K562 (cell line): ENCODE data around the gene HFE. TPM values are rescaled to one million over a fixed set of nuclear protein-coding genes. Genes with fewer than 3 reads are reported as not detected.
"Not testable (repeated sequence)": the region's sequence is repeated elsewhere in the genome, so short reads cannot be mapped to it uniquely, and the experiment has no call there.

Experiments
- ATAC-seq: fragments of 200-7000 bp; cut with Tn5 transposase; 3 replicates; pipeline ENCODE4 v1.9.1; 2020; ENCODE audit warnings: moderate library complexity
- BruUV-seq: library from RNA; stranded (reverse); fragments of 400-500 nt; replicated peaks from 2 replicates; lab custom pipeline; 2021; lab: Mats Ljungman, UMichigan
- CTCF ChIA-PET: fragments of 300-600 bp; formaldehyde crosslinking; extraction: SDS; loops from one replicate; lab custom pipeline; 2021; ENCODE audit warnings: low intra/inter-chr PET ratio; lab: Yijun Ruan, JAX
- POLR2A ChIA-PET: fragments of 300-600, 350-650 bp; sonication (Branson Sonifier 250); formaldehyde crosslinking; extraction: SDS; loops from one replicate; lab custom pipeline; 2021; ENCODE audit warnings: antibody characterized with exemption, inconsistent platforms; lab: Yijun Ruan, JAX
- DNase-seq, 4 experiments: peaks; one replicate each; pipeline versions ENCODE4 v3.0.0 to v3.0.0-alpha.2; 2011 to 2018; ENCODE audit warnings: low spot score in 3 of 4, mixed read lengths in 3 of 4; ENCODE audit errors: extremely low read depth in 1 of 4
- FAIRE-seq: peaks from 2 replicates; lab custom pipeline; 2011; peaks lifted over from hg19 to GRCh38; lab: Jason Lieb, UNC
- H2AFZ ChIP-seq: 2 replicates; pipeline ENCODE4 v1.6.0; 2011; ENCODE audit warnings: low read depth, low read length, control low read depth, inconsistent platforms
- H3K27ac ChIP-seq: fragments of 200-600 bp; 3 replicates; pipeline ENCODE4 v1.8.0; 2011; ENCODE audit warnings: low read depth, mild to moderate bottlenecking, control low read depth, inconsistent platforms, low read length, moderate library complexity, mixed read lengths; ENCODE audit errors: extremely low read depth
- H3K27me3 ChIP-seq, 2 experiments: fragments of 300-600 bp in 1 of 2; 2 replicates in 1 of 2; 3 replicates in 1 of 2; pipeline versions ENCODE4 v1.6.0 to v1.8.0; 2011; ENCODE audit warnings: inconsistent platforms in 2 of 2, low read length in 2 of 2, mild to moderate bottlenecking in 1 of 2, mixed read lengths in 1 of 2, moderate library complexity in 1 of 2; ENCODE audit not compliant: control insufficient read depth in 2 of 2, insufficient read depth in 2 of 2
- H3K36me3 ChIP-seq: fragments of 300-600 bp; 3 replicates; pipeline ENCODE4 v1.8.0; 2011; ENCODE audit warnings: mild to moderate bottlenecking, low read length, inconsistent platforms; ENCODE audit not compliant: control insufficient read depth, insufficient read depth
- H3K4me1 ChIP-seq, 2 experiments: fragments of 200-600 bp in 1 of 2; replicated peaks in 1 of 2; 2 replicates in 1 of 2; 3 replicates in 1 of 2; pipeline versions ENCODE4 v1.5.1 to v1.8.0; 2011; ENCODE audit warnings: inconsistent platforms in 2 of 2, low read length in 2 of 2, mild to moderate bottlenecking in 1 of 2, mixed read lengths in 1 of 2, moderate library complexity in 1 of 2; ENCODE audit not compliant: control insufficient read depth in 2 of 2, insufficient read depth in 2 of 2
- H3K4me2 ChIP-seq: 2 replicates; pipeline ENCODE4 v1.6.1; 2011; ENCODE audit warnings: low read length, control low read depth, inconsistent platforms, mixed read lengths; ENCODE audit not compliant: insufficient read depth
- H3K4me3 ChIP-seq: fragments of 200-600 bp; sonication (generic), shearing (Covaris generic); 2 replicates; pipeline ENCODE4 v1.5.1; 2016; ENCODE audit warnings: control low read depth, inconsistent platforms
- H3K79me2 ChIP-seq: fragments of 200-600 bp; 3 replicates; pipeline ENCODE4 v1.8.0; 2011; ENCODE audit warnings: low read length, inconsistent platforms; ENCODE audit not compliant: control insufficient read depth, insufficient read depth
- H3K9ac ChIP-seq, 2 experiments: 2 replicates each; pipeline versions ENCODE4 v1.6.0 to v1.6.1; 2011; ENCODE audit warnings: low read depth in 2 of 2, low read length in 2 of 2, control low read depth in 1 of 2, inconsistent platforms in 1 of 2, mild to moderate bottlenecking in 1 of 2, mixed read lengths in 1 of 2; ENCODE audit not compliant: insufficient read depth in 1 of 2
- H3K9me1 ChIP-seq: one replicate; pipeline ENCODE4 v1.6.0; 2011; ENCODE audit warnings: inconsistent platforms, mild to moderate bottlenecking, low read length, moderate library complexity; ENCODE audit not compliant: control insufficient read depth, insufficient read depth
- H3K9me3 ChIP-seq: replicated peaks from 2 replicates; pipeline ENCODE4 v1.5.1; 2011; ENCODE audit warnings: low read depth, low read length, inconsistent platforms; ENCODE audit not compliant: control insufficient read depth, insufficient read depth
- H4K20me1 ChIP-seq: replicated peaks from 2 replicates; pipeline ENCODE4 v1.6.1; 2011; ENCODE audit warnings: low read length, inconsistent platforms, mixed read lengths; ENCODE audit not compliant: control insufficient read depth, insufficient read depth
- CBX3 ChIP-seq, 2 experiments: IDR thresholded peaks; 1 replicate in 1 of 2; 2 replicates in 1 of 2; pipeline ENCODE4 v1.6.1; 2012; ENCODE audit warnings: inconsistent platforms in 2 of 2, low read length in 2 of 2, borderline replicate concordance in 1 of 2, control low read depth in 1 of 2
- NFIC ChIP-seq: fragments of 450-650 bp; IDR thresholded peaks from 2 replicates; pipeline ENCODE4 v1.6.1; 2017; ENCODE audit warnings: mild to moderate bottlenecking, inconsistent platforms
- TRIM28 ChIP-seq: fragments of 450-650 bp; IDR thresholded peaks from 2 replicates; pipeline ENCODE4 v1.6.1; 2017
- WGBS: fragments of 100-300 bp; shearing (Covaris generic); methylation state at CpG from one replicate; pipeline ENCODE4 v1.1.6; 2016; ENCODE audit warnings: low coverage, mixed read lengths; ENCODE audit not compliant: insufficient coverage; ENCODE audit errors: missing lambda C conversion rate; 5-methylcytosine and 5-hydroxymethylcytosine counted together
- in situ Hi-C: fragments of 300-500 bp; cut with MboI; formaldehyde crosslinking; loops from 4 replicates; pipeline ENCODE4 v1.15.0; 2018; ENCODE audit warnings: inconsistent platforms, mixed read lengths
- intact Hi-C: fragments of 100-400 bp; cut with micrococcal nuclease; formaldehyde crosslinking; loops from 2 replicates; pipeline ENCODE4 v1.14.2; 2022
- polyA plus RNA-seq, 8 experiments: library from polyadenylated mRNA; depleted of rRNA in 4 of 8; stranded (reverse) in 5 of 8; unstranded in 3 of 8; fragments of >200 nt; fragmentation: Nextera tagmentation in 2 of 8; fragmentation: Illumina TruSeq in 1 of 8; extraction: Ambion mirVana in 2 of 8; extraction: Trizol in 1 of 8; gene quantifications; 2 replicates each; pipeline versions ENCODE4 v1.2.1 to v1.2.3, GENCODE V29; 2011 to 2014; ENCODE audit warnings: inconsistent platforms in 1 of 8, missing spikeins in 1 of 8
- total RNA-seq, 7 experiments: library from RNA; depleted of rRNA in 6 of 7; stranded (reverse); fragments of >200 nt in 6 of 7; fragmentation: Illumina TruSeq in 2 of 7; extraction: Trizol in 2 of 7; gene quantifications; 2 replicates each; pipeline versions ENCODE4 v1.2.1 to v1.2.3, GENCODE V29; 2011 to 2021; ENCODE audit warnings: low replicate concordance in 1 of 7

The HFE gene
- total and polyA plus RNA-seq, 9 of the 15 experiments (the other 6 are each of a cell fraction or from before 2014, with no cell fraction given), result 0.14 to 1.2 (median 0.76) TPM

GRCh38 chr6:26078066-26078465, 9.2 kb upstream of the HFE start:
- CTCF ChIA-PET, H3K9me1 ChIP-seq: not testable (repeated sequence)
- TF ChIP-seq NFIC, result peak; percentile 72

GRCh38 chr6:26081096-26081495, 6.1 kb upstream of the HFE start:
- CTCF ChIA-PET, H3K27ac ChIP-seq, H3K4me3 ChIP-seq, H3K36me3 ChIP-seq, in situ Hi-C loops, H3K27me3 ChIP-seq, H3K79me2 ChIP-seq, H2AFZ ChIP-seq, H3K9me3 ChIP-seq, BruUV-seq, DNase-seq, FAIRE-seq, H3K4me2 ChIP-seq, H3K9me1 ChIP-seq, H3K9ac ChIP-seq, ATAC-seq, H3K4me1 ChIP-seq, H4K20me1 ChIP-seq, intact Hi-C loops: not testable (repeated sequence)
- 37% methylated on average over 3 of the region's 3 CpGs for WGBS
- TF ChIP-seq TRIM28 (peak; percentile 86; the same call in 1 of the 2 replicates), CBX3 (IDR thresholded peaks at IDR 0.05; ENCODE audit: borderline replicate concordance in 1 of 2, low read length in 2 of 2) (peak in 1 of 2 experiments; percentile 52; a peak in 1 of 3 replicates)
- POLR2A ChIA-PET, result interaction anchor here (2.9 kb wide), 1 partner anchor 12 kb away, joined by 9 read pairs; no protein-coding TSS in a partner anchor

More at GRCh38 chr6:26078066-26078465, 9.2 kb upstream of the HFE start:
- intact Hi-C loops, DNase-seq, ATAC-seq, H3K9ac ChIP-seq, H3K9me3 ChIP-seq, H3K27me3 ChIP-seq, H3K4me3 ChIP-seq, H3K79me2 ChIP-seq, H4K20me1 ChIP-seq, H3K36me3 ChIP-seq, H3K4me2 ChIP-seq, BruUV-seq, H2AFZ ChIP-seq, H3K4me1 ChIP-seq, H3K27ac ChIP-seq, FAIRE-seq, in situ Hi-C loops: not testable (repeated sequence)
- WGBS, result 52% methylated on average over 3 of the region's 3 CpGs
- POLR2A ChIA-PET, result interaction anchor here (0.5 to 1.5 kb wide), 2 partner anchors 9 to 47 kb away, joined by 4 read pairs; partner anchors contain the start of gene HFE
